GM10266 (cell line): ENCODE measurements around the gene COL4A2.

ENCODE experiments used
- DNase-seq: peaks from one replicate; pipeline ENCODE4 v3.0.0; 2012; ENCODE audit errors: extremely low spot score
- CTCF ChIP-seq: IDR thresholded peaks from 2 replicates; pipeline ENCODE4 v1.5.1; 2012; ENCODE audit warnings: mild to moderate bottlenecking, low read depth; ENCODE audit not compliant: control insufficient read depth, insufficient read depth; ENCODE audit errors: missing control alignments

The COL4A2 gene

GRCh38 chr13:110442930-110443621 is 136.0 kb downstream of the COL4A2 start:
- DNase-seq, result no peak
- no peak for TF ChIP-seq CTCF

- no peak for DNase-seq
- no peak for TF ChIP-seq CTCF
Measured at GRCh38 chr13:110443622-110444225, 136.6 kb downstream of the COL4A2 start.

- TF ChIP-seq CTCF, result peak; percentile 54
- DNase-seq, result peak; percentile 57
Measured at GRCh38 chr13:110444226-110444653, 137.2 kb downstream of the COL4A2 start.

GRCh38 chr13:110445183-110445582 is 138.1 kb downstream of the COL4A2 start:
- DNase-seq, result no peak
- TF ChIP-seq CTCF, result no peak

GRCh38 chr13:110445722-110446574 is 138.9 kb downstream of the COL4A2 start:
- TF ChIP-seq CTCF, result no peak
- DNase-seq, result no peak

- TF ChIP-seq CTCF, result no peak
- no peak for DNase-seq
Measured at GRCh38 chr13:110446575-110446890, 139.4 kb downstream of the COL4A2 start.
